Mucosa of descending colon (tissue), 3 donors: ENCODE measurements around the gene FMO1. TPM values are rescaled to one million over a fixed set of nuclear protein-coding genes. Genes with fewer than 3 reads are reported as not detected.

ENCODE experiments used
- ATAC-seq: fragments of 200-7000 bp; cut with Tn5 transposase; one replicate; pipeline ENCODE4 v1.9.1; 2020; ENCODE audit warnings: mild to moderate bottlenecking, moderate library complexity
- DNase-seq, 3 donors: peaks; one replicate each; pipeline ENCODE4 v3.0.0-alpha.2; 2020
- H3K36me3 ChIP-seq: fragments of 200-600 bp; one replicate; pipeline ENCODE4 v1.8.0; 2021; ENCODE audit warnings: low read depth, mild to moderate bottlenecking
- H3K4me1 ChIP-seq: fragments of 200-600 bp; one replicate; pipeline ENCODE4 v1.8.0; 2021; ENCODE audit warnings: low read depth, mild to moderate bottlenecking
- H3K4me3 ChIP-seq: fragments of 200-600 bp; one replicate; pipeline ENCODE4 v1.8.0; 2021; ENCODE audit warnings: mild to moderate bottlenecking
- H3K9me3 ChIP-seq: fragments of 200-600 bp; one replicate; pipeline ENCODE4 v1.8.0; 2021; ENCODE audit warnings: mild to moderate bottlenecking
- CTCF ChIP-seq: fragments of 200-600 bp; IDR thresholded peaks from one replicate; pipeline ENCODE4 v1.8.0; 2022; ENCODE audit warnings: antibody characterized with exemption, mild to moderate bottlenecking
- intact Hi-C, 2 donors: fragments of 100-400 bp; cut with DNase I in 1 of 2; cut with micrococcal nuclease in 1 of 2; formaldehyde crosslinking; loops; one replicate each; pipeline versions ENCODE4 v1.11.0 to v1.11.1; 2022; cut with DNase I, micrococcal nuclease
- long read RNA-seq, 2 donors: library from polyadenylated mRNA; unstranded; transcript quantifications; one replicate each; pipeline ENCODE4 v2.0.0, GENCODE V29; 2019 to 2021
- total RNA-seq, 3 donors: library from RNA; stranded (reverse); fragmentation: NEBNext Ultra II Directional in 2 of 3; extraction: Animal tissue kit (Norgen Biotek cat#: 25700) in 2 of 3; gene quantifications; one replicate each; pipeline versions ENCODE4 v1.2.1 to v1.2.4, GENCODE V29; 2021 to 2023
- donor health status: DM: no; HTN: no; CAD: no; lungs with moderate emphysema.
- donor health status: DM: no; HTN: no; CAD: no.
- donor health status: DM: no; HTN: yes; CAD: no.

Gene FMO1
- not detected for total RNA-seq
- long read RNA-seq, donor 1 = 0 reads
- long read RNA-seq, donor 2 = 0 reads

GRCh38 chr1:171248302-171248701, at the start of gene FMO1:
TSS of gene FMO1 (plus strand) at chr1:171248494. CDS start at chr1:171258088, 9,594 bp downstream.
- Histone ChIP-seq H3K9me3 (no peaks in the 10 kb centered on the region), H3K4me1 (no peaks in the 10 kb centered on the region), H3K36me3 (no peaks in the 10 kb centered on the region), H3K4me3 (no peak within 1 kb of the TSS)
- DNase-seq (no peak), ATAC-seq (no peak)
- intact Hi-C loops = loop anchor here in 1 of 2 donors (10.0 kb wide), 1 partner anchor 56 kb away; no protein-coding TSS in a partner anchor
- TF ChIP-seq CTCF = no peak

- intact Hi-C loops = no loop called here
- Histone ChIP-seq H3K36me3 (no peaks in the 10 kb centered on the region), H3K4me3 (no peak overlapping the region), H3K4me1 (no peaks in the 10 kb centered on the region), H3K9me3 (no peaks in the 10 kb centered on the region)
- ATAC-seq (no peak), DNase-seq (no peak)
- no peak for TF ChIP-seq CTCF
Observed at GRCh38 chr1:171204296-171204695, 44.0 kb upstream of the FMO1 start.

DNA sequence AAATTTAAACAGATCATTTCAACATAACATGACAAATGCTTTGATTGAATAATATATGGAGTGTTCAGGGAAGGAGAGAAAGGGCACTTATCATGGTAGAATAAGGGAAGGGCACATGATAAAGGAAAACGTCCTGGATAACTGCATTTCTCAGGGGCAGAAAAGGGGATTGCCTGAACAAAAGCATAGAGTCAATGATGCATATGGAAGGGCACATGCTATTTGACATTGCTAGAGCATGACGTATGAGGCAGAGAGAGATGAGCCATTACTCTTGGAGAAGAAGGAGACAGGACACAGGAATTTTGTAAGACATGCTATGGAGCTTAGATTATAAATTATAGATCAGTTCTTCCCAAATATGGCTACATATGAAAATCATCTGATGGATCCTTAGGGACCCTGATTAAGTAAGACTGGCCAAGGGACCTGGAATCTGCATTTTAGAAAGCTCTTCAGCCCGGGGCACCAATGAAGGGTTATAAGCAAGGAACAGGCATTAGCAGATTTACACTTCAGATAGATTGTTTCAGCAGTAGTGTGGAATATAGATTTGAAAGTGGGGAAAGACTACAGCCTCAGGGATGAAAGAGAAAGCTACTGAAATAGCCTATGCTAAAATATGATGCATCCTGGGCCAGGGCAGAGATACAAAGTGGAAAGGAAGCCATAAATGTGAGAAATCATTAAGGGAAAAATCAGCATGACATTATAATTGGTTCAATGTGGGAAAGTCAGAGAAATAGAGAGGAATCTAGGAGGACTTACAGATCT, 41.9 kb upstream of the FMO1 start:
- TF ChIP-seq CTCF = no peak
- no peaks in the 10 kb centered on the region for H3K36me3 ChIP-seq
- H3K4me3 ChIP-seq = no peak overlapping the region
- DNase-seq (no peak), ATAC-seq (no peak)
- H3K4me1 ChIP-seq = peaks cover 8% of the 10 kb centered on the region
- no peaks in the 10 kb centered on the region for H3K9me3 ChIP-seq
- intact Hi-C loops = no loop called here

DNA sequence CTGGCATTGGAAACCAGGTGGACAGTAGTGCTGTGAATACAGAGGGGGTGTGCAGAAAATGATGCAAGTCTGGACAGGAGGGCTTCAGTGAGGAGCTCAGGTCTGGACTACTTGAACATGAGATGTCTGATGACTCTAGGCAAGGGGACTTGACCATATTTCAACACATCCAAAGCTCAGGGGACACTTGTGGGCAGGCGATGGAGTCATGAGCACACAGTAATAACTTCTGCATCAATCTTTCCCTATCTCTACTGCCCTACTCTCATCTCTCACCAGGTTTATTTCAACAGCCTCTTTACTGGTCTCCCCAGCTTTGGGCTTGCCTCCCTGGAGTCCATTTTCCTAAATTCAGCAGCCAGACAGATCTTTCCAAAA, 41.3 kb upstream of the FMO1 start:
- H3K4me1 ChIP-seq = peaks cover 8% of the 10 kb centered on the region
- H3K4me3 ChIP-seq = no peak overlapping the region
- DNase-seq (no peak), ATAC-seq (no peak)
- TF ChIP-seq CTCF = no peak
- H3K9me3 ChIP-seq = no peaks in the 10 kb centered on the region
- no peaks in the 10 kb centered on the region for H3K36me3 ChIP-seq
- intact Hi-C loops = no loop called here

DNA sequence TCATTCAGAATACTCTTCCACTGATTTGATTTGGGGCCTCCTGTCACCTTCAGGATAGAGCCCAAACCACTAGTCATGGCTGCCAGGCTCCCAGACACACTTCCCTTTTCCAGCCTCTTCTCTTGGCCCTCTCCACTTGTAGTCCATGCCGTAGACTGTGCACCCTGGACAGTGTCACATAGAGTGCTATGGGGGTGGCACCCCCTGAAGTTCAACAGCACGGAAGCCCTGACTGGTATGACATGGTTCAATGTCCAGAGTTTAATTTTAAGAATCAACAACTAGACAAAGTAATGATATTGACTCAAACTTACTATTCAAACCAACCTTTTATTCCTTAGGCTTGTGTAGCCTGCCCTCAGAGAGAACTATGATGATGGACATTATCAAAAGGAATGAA, 40.9 kb upstream of the FMO1 start:
- TF ChIP-seq CTCF = no peak
- H3K4me3 ChIP-seq = no peak overlapping the region
- intact Hi-C loops = no loop called here

More for the DNA sequence above, 40.9 kb upstream of the FMO1 start:
- no peak for ATAC-seq
- peaks cover 8% of the 10 kb centered on the region for H3K4me1 ChIP-seq
- H3K9me3 ChIP-seq = no peaks in the 10 kb centered on the region
- no peaks in the 10 kb centered on the region for H3K36me3 ChIP-seq
- DNase-seq = no peak
